HepG2 (cell line): ENCODE measurements around the gene YTHDF1. TPM values are rescaled to one million over a fixed set of nuclear protein-coding genes. Genes with fewer than 3 reads are reported as not detected.

ENCODE experiments used
- ARID2 ChIP-seq: sonication (generic); formaldehyde crosslinking; IDR thresholded peaks from 2 replicates; pipeline ENCODE4 v1.8.1; 2022; ENCODE audit warnings: mild to moderate bottlenecking, missing genetic modification reagents, borderline replicate concordance
- DMAP1 ChIP-seq: IDR thresholded peaks from 2 replicates; pipeline ENCODE4 v1.6.1; 2016
- EEA1 ChIP-seq: sonication (generic); formaldehyde crosslinking; IDR thresholded peaks from 2 replicates; pipeline ENCODE4 v1.5.1; 2020; ENCODE audit warnings: mild to moderate bottlenecking, missing genetic modification reagents, borderline replicate concordance
- ELF1 ChIP-seq: sonication (generic); formaldehyde crosslinking; IDR thresholded peaks from 2 replicates; pipeline ENCODE4 v1.4.0; 2020; ENCODE audit warnings: missing genetic modification reagents
- FLYWCH1 ChIP-seq: sonication (generic); formaldehyde crosslinking; IDR thresholded peaks from 2 replicates; pipeline ENCODE4 v1.8.1; 2023; ENCODE audit warnings: mild to moderate bottlenecking, missing genetic modification reagents
- GATAD2A ChIP-seq: IDR thresholded peaks from 2 replicates; pipeline ENCODE4 v1.6.1; 2016
- HHEX ChIP-seq: IDR thresholded peaks from 2 replicates; pipeline ENCODE4 v1.6.1; 2016; ENCODE audit warnings: control low read depth
- HNRNPK ChIP-seq: fragments of 200-400 bp; formaldehyde crosslinking; IDR thresholded peaks from 2 replicates; pipeline ENCODE4 v1.6.1; 2018; ENCODE audit warnings: low read length, low read depth, moderate library complexity, mild to moderate bottlenecking; ENCODE audit not compliant: poor library complexity, severe bottlenecking
- KAT8 ChIP-seq: IDR thresholded peaks from 2 replicates; pipeline ENCODE4 v1.6.1; 2016; ENCODE audit warnings: missing genetic modification reagents, missing compliant biosample characterization
- NFKB2 ChIP-seq: sonication (generic); formaldehyde crosslinking; IDR thresholded peaks from 2 replicates; pipeline ENCODE4 v1.4.0; 2020; ENCODE audit warnings: missing genetic modification reagents, borderline replicate concordance
- NFYB ChIP-seq: sonication (generic); formaldehyde crosslinking; IDR thresholded peaks from 2 replicates; pipeline ENCODE4 v1.4.0; 2020; ENCODE audit warnings: missing genetic modification reagents
- THAP8 ChIP-seq: sonication (generic); formaldehyde crosslinking; IDR thresholded peaks from 2 replicates; pipeline ENCODE4 v1.5.1; 2020; ENCODE audit warnings: missing genetic modification reagents, mild to moderate bottlenecking, borderline replicate concordance
- ZNF260 ChIP-seq: sonication (generic); formaldehyde crosslinking; IDR thresholded peaks from 2 replicates; pipeline ENCODE4 v1.4.0; 2020; ENCODE audit warnings: missing genetic modification reagents, low read depth, mild to moderate bottlenecking, borderline replicate concordance
- ZNF30 ChIP-seq: sonication (generic); formaldehyde crosslinking; IDR thresholded peaks from 2 replicates; pipeline ENCODE4 v1.5.0; 2020; ENCODE audit warnings: mild to moderate bottlenecking, missing genetic modification reagents
- ZNF609 ChIP-seq: sonication (generic); formaldehyde crosslinking; IDR thresholded peaks from 2 replicates; pipeline ENCODE4 v1.4.0; 2020; ENCODE audit warnings: mild to moderate bottlenecking, missing genetic modification reagents, borderline replicate concordance
- ZNF740 ChIP-seq: sonication (generic); formaldehyde crosslinking; IDR thresholded peaks from 2 replicates; pipeline ENCODE4 v1.4.0; 2020; ENCODE audit warnings: missing genetic modification reagents
- ZNF75D ChIP-seq: sonication (generic); formaldehyde crosslinking; IDR thresholded peaks from 2 replicates; pipeline ENCODE4 v1.8.1; 2023; ENCODE audit warnings: missing genetic modification reagents, mild to moderate bottlenecking, borderline replicate concordance
- ZNF816 ChIP-seq: sonication (generic); formaldehyde crosslinking; IDR thresholded peaks from 2 replicates; pipeline ENCODE4 v1.8.0; 2022; ENCODE audit warnings: missing genetic modification reagents, mild to moderate bottlenecking, borderline replicate concordance
- ZSCAN29 ChIP-seq: sonication (generic); formaldehyde crosslinking; conservative IDR thresholded peaks from 2 replicates; pipeline ENCODE4 v1.4.0; 2020; ENCODE audit warnings: mild to moderate bottlenecking, missing genetic modification reagents
- ZXDC ChIP-seq: sonication (generic); formaldehyde crosslinking; IDR thresholded peaks from 2 replicates; pipeline ENCODE4 v1.5.0; 2020; ENCODE audit warnings: mild to moderate bottlenecking, missing genetic modification reagents
- polyA plus RNA-seq, 8 experiments: library from polyadenylated mRNA; depleted of rRNA in 3 of 8; stranded (reverse) in 7 of 8; unstranded in 1 of 8; fragments of >200 nt; fragmentation: Illumina TruSeq in 4 of 8; extraction: Trizol in 4 of 8; gene quantifications; 2 replicates each; pipeline versions ENCODE4 v1.2.1 to v1.2.3, GENCODE V29; 2011 to 2016; ENCODE audit warnings: low read depth in 4 of 8, missing spikeins in 1 of 8, mixed read lengths in 1 of 8; ENCODE audit not compliant: insufficient read depth in 1 of 8
- total RNA-seq, 5 experiments: library from RNA; depleted of rRNA; stranded (reverse); fragments of >200 nt; fragmentation: Illumina TruSeq; extraction: Trizol; gene quantifications; 2 replicates each; pipeline ENCODE4 v1.2.3, GENCODE V29; 2016; ENCODE audit warnings: low read depth in 1 of 5
- TF ChIP-seq, protein P1 (sequence below): sonication (generic); formaldehyde crosslinking; IDR thresholded peaks from 2 replicates; pipeline ENCODE4 v1.4.0; 2020; ENCODE audit warnings: low read depth, mild to moderate bottlenecking, missing genetic modification reagents

The YTHDF1 gene
- total and polyA plus RNA-seq, 2 of the 13 experiments (the other 11 are each of a cell fraction or from before 2014, with no cell fraction given), result 34.5 to 37.7 TPM

- TF ChIP-seq ZNF609 (CRISPR knock-in tag) (no peak), ZXDC (no peak), KAT8 (CRISPR knock-in tag) (peak; percentile 26; the same call in 1 of the 2 replicates), ZNF30 (no peak), THAP8 (CRISPR knock-in tag) (no peak), ZNF740 (CRISPR knock-in tag) (no peak), ZNF816 (CRISPR knock-in tag) (no peak), ZNF260 (no peak), EEA1 (CRISPR knock-in tag) (no peak), ZNF75D (CRISPR knock-in tag) (no peak), ARID2 (CRISPR knock-in tag) (no peak), FLYWCH1 (CRISPR knock-in tag) (no peak), ELF1 (no peak), NFYB (CRISPR knock-in tag) (no peak), HHEX (CRISPR knock-in tag) (no peak), GATAD2A (peak; percentile 46; the same call in 1 of the 2 replicates), DMAP1 (CRISPR knock-in tag) (no peak), HNRNPK (no peak), ZSCAN29 (no peak), NFKB2 (CRISPR knock-in tag) (peak; percentile 38; the same call in 1 of the 2 replicates)
- TF ChIP-seq, protein P1, sequence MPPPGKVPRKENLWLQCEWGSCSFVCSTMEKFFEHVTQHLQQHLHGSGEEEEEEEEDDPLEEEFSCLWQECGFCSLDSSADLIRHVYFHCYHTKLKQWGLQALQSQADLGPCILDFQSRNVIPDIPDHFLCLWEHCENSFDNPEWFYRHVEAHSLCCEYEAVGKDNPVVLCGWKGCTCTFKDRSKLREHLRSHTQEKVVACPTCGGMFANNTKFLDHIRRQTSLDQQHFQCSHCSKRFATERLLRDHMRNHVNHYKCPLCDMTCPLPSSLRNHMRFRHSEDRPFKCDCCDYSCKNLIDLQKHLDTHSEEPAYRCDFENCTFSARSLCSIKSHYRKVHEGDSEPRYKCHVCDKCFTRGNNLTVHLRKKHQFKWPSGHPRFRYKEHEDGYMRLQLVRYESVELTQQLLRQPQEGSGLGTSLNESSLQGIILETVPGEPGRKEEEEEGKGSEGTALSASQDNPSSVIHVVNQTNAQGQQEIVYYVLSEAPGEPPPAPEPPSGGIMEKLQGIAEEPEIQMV (CRISPR knock-in tag), result peak; percentile 43; the same call in 1 of the 2 replicates
These were observed 14.9 kb upstream of the YTHDF1 start (continued) for GRCh38 chr20:63230800-63231268.
